ENCODE measurements around the gene TMC3. TPM values are rescaled to one million over a fixed set of nuclear protein-coding genes. Genes with fewer than 3 reads are reported as not detected.
A peak's percentile ranks its signal among the peaks of the same experiment; 100 is the strongest.

Gene TMC3
- total and polyA plus RNA-seq, 10 of the 15 experiments (the other 5 are each of a cell fraction or from before 2014, with no cell fraction given), result 0.03 to 0.04 (median 0.04) TPM; not detected in 7

DNA sequence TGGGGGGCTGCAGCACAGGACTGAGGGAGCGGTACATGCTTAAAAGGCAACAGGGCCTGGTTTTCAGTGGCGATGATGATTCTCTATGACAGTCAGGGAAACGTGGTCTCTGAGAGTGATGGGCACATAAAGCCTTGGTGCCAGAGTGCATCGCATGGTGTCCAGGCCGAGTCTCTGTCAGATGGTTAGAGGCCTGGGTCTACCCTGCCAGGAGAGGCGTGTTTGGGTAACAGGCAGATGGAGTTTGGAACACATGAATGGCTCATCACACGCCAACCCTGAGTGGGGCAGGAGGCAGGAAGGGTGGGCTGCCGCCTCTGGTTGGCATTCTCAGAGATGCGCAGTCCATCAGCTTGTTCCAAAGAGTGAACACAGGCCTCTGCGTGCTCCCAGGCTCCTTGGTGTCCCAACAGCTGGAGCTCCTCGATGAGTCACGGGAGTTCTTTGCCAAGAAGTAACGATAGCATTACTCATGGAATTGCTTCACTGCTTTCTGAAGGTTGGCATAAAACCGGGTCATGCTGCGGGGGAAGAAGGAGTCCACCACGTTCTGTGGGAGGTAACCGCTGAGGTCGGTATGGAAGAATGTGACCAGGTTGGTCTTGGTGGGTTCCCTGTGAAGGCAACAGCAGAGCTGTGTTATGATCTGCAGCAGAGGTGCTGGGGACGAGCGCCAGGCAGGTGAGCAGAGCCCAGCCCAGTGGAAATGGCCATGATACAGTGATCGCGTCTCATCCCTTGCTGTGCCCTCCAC is 61.0 kb downstream of the TMC3 start:
- intact Hi-C loops (cut with micrococcal nuclease; ENCODE audit: unreplicated experiment), result no loop called here
- DNase-seq (ENCODE audit: low read depth, low spot score) (no peak), ATAC-seq (no peak), FAIRE-seq (no peak)
- ChIA-PET SMC1A (ENCODE audit: uncharacterized antibody, unreplicated experiment) (interaction anchor here (1.8 kb wide), 1 partner anchor 15 kb away, joined by 5 read pairs; no protein-coding TSS in a partner anchor), POLR2A (interaction anchor here (1.7 kb wide), 1 partner anchor 14 kb away, joined by 8 read pairs; no protein-coding TSS in a partner anchor), CTCF (no interaction called here), RAD21 (ENCODE audit: unreplicated experiment) (no interaction called here)
- Histone ChIP-seq H3K36me3 (ENCODE audit: control insufficient read depth in 2 of 2, insufficient read depth in 2 of 2, low read length in 1 of 2) (peaks cover 11 to 33% of the 10 kb centered on the region in 2 experiments), H3K79me2 (ENCODE audit: control insufficient read depth, insufficient read depth, low read length) (no peaks in the 10 kb centered on the region), H4K20me1 (ENCODE audit: control insufficient read depth, insufficient read depth) (no peaks in the 10 kb centered on the region), H3K9me3 (replicated peaks; ENCODE audit: control insufficient read depth, insufficient read depth, low read length) (no peaks in the 10 kb centered on the region), H3K4me1 (ENCODE audit: control insufficient read depth, insufficient read depth, low read length) (peaks cover 44% of the 10 kb centered on the region), H2AFZ (ENCODE audit: control insufficient read depth, low read depth, low read length) (no peak overlapping the region), H3K4me2 (ENCODE audit: control insufficient read depth, insufficient read depth) (no peak overlapping the region), H3K27ac (ENCODE audit: control insufficient read depth, insufficient read depth) (no peak overlapping the region; the same call in 1 of the 2 replicates), H3K27me3 (replicated peaks in 1 of 2; ENCODE audit: control insufficient read depth in 2 of 2, insufficient read depth in 2 of 2, low read length in 1 of 2) (no peaks in the 10 kb centered on the region), H3K9ac (ENCODE audit: control insufficient read depth, insufficient read depth, low read length) (no peak overlapping the region), H3K4me3 (no peak overlapping the region)
- WGBS (ENCODE audit: insufficient coverage, insufficient replicate concordance, low lambda C conversion rate, missing lambda C conversion rate), result 96% methylated on average over 22 of the region's 22 CpGs
- in situ Hi-C loops (cut with MboI), result no loop called here
- TF ChIP-seq NR2C2 (IDR thresholded peaks at IDR 0.05; ENCODE audit: borderline replicate concordance, control insufficient read depth, insufficient read length, low read depth) (peak; percentile 13), POLR2A (IDR thresholded peaks at IDR 0.05; ENCODE audit: low read depth, low read length) (peak; percentile 6; the same call in 1 of the 2 replicates), SREBF2 (IDR thresholded peaks at IDR 0.05; ENCODE audit: low read length) (no peak)
- TF ChIP-seq, protein P1, sequence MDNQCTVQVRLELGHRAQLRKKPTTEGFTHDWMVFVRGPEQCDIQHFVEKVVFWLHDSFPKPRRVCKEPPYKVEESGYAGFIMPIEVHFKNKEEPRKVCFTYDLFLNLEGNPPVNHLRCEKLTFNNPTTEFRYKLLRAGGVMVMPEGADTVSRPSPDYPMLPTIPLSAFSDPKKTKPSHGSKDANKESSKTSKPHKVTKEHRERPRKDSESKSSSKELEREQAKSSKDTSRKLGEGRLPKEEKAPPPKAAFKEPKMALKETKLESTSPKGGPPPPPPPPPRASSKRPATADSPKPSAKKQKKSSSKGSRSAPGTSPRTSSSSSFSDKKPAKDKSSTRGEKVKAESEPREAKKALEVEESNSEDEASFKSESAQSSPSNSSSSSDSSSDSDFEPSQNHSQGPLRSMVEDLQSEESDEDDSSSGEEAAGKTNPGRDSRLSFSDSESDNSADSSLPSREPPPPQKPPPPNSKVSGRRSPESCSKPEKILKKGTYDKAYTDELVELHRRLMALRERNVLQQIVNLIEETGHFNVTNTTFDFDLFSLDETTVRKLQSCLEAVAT (IDR thresholded peaks at IDR 0.05), result peak; percentile 53
- no TSS peak for BruUV-seq (replicated peaks)
